ENCODE data around the gene MRRF.
A peak's percentile ranks its signal among the peaks of the same experiment; 100 is the strongest.

Gene MRRF

DNA sequence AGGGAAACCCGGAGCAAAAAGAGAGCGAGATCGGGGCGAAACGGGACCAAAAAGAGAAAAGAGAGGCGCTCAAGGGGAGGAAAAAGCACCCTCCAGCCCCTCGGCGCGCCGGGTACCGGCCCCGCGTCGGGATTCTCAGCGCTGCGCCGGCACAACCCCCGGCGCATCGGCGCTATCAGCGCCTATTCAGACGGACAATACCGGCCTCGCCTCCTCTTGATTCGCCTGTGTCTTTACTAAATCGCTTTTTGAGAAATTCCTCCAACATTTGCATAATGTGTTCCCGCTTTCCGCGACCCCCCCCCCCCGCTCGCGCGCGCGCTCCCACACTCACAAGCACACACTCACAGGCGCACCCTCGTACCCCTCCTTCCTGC lies 36.5 kb upstream of the MRRF start:
- DNase-seq (ENCODE audit: extremely low read depth in 1 of 2, low read depth in 1 of 2) = no peak

DNA sequence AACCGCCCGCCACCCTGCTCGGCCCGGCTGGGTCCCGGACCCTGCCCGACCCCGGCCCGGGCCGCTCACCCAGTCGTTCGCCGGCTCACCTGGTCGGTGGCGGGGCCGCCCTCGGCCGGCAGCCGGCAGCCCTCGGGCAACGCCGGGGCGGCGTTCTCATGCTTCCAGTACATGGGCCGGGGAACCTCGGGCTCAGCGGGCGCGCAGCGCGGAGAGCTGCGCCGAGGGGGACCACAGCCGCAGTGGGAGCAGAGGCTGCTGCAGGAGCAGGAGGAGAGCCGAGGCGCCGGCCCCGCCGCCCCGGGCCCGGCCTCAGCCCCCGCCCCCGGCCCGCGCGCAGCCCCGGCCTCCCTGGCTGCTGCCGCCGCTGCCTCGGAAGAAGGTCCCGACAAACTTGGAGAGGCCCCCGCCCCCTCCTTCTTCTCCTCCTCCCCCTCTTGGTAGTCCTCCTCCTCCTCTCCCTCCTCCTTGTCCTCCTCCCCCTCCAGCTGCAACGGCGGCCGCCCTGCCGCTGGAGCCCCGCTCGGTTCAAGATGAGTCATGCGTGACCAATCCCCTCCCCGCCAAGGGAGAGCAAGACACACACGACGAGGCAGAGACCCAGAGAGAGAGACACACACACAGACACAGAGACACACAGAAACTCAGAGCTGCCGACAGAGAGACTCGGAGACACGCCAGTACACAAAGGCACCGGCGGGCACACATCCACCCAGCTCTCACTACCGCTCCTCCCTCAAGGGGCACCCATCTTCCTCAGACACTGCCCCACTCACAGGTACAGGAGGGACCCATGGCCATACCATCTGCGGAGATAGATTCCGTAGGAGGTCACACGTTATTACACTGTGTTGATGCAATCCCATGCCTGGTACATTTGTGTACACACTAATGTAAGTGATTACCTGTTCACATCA lies 35.9 kb upstream of the MRRF start, which contains the start of gene LHX6:
Gene LHX6, minus strand, starts transcription at position 390 of the 917 bp plus-strand sequence. Its CDS starts 217 bp downstream, at position 173.
- DNase-seq (ENCODE audit: extremely low read depth in 1 of 2, low read depth in 1 of 2) = no peak

DNA sequence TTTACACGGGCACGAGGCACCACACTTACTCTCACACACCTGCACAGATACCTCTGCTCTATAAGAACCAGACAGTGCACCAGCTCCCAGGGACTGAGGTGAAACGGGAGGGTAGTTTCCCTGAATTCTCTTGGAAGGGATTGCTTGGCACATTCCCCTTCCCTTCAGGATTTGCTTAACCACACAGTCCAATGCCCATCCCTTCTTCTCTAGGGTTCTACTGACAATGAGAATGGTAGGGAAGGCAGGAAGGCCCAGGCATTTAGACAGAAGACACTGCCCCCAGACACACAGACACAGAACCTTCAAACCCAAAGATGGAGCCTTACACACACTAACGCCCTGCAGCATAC lies 35.2 kb upstream of the MRRF start:
- DNase-seq (ENCODE audit: extremely low read depth in 1 of 2, low read depth in 1 of 2) = no peak

DNA sequence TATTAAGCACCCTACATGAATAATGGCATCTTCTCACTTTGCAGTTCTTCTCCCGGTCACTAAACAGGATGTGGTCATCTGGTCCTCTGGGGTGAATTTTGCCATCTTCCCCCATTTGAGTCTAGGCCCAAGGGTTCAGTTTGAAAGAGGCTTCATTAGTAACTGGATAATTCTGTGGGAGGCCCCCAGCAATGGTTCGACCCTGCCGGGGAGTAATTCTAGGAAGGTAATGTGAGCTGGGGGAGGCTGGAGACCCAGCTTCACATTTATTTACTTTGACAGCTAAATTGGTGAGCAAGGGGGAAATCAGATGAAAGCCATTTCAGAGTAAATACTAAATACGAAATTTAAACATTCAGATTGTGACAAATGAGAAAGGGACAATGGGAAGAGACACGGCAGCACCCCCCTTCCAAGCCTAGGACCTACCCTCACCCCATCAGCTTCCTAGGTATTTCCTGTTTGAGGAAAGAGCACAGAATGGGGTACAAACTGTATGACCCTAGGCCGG lies 31.8 kb upstream of the MRRF start:
- no peak for DNase-seq (ENCODE audit: extremely low read depth in 1 of 2, low read depth in 1 of 2)

DNA sequence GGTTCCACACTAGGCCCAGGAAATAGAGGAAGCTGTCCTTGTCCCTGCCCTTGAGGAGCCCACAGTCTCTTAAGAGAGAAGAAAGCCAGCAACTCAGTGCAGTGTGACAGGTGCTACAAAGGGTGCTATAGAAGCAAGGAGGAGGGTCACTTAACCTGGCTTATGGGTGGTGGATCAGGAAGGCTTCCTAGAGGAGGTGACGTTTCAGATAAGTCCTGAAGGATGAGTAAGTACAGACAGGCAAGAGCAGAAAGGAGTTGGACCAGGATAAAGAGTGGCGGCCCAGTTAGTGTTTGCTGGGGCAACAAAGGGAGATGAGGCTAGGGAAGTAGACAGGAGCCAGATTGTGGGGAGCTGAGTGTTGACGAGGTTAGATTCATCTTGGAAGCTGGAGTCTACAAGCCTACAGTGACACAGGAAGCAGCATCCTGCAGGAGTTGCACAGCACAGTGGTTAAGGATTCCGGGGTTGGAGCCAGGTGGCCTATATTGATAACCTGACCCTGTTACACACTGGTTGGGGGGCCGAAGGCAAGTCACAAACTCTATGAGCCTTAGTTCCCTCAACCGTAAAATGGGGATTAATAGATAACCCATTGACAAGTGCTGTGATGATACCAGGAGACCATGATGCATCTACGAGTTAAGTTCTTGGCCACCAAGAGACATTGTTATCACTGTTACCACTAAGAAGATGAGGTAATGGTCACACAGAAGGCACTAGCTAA lies 30.5 kb upstream of the MRRF start:
- no peak for DNase-seq (ENCODE audit: extremely low read depth in 1 of 2, low read depth in 1 of 2)

DNA sequence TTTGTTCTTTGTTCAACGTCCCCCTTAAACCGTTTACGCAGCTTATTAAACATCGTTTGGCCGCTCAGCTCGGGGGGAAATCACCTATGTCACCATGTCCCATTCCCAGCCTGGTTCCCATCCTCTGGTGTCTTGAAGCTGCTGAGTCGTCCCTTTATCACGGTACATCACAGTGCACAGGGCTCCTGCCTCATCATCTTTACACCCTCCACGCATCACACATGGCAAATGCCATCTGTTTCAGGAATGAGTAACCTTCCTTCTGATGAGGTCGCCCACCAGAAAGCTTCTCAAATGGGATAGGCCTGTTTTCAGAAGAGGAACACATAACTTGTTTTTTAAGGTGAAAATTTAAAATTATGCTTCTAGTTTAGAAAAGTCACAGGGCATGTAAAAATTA lies 28.0 kb upstream of the MRRF start:
- no peak for DNase-seq (ENCODE audit: extremely low read depth in 1 of 2, low read depth in 1 of 2)

DNA sequence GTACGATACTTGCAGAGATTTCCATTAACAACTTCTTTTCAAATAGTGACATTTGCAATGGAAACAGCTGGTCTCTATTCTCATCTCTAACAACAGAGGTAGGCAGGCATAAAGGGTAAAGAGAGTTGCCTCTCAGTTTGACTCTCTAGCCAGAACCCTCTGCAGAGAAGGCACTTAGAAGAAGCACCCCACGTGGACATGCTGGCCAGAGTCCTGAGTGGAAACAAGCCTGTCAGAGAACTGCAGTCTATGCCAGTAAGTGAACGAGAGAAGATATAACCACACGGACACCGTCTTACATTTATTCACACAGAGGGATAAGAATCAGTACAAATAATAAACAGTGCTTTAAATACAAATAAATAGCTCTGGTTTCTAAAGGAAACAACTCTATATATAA lies 25.0 kb upstream of the MRRF start:
- no peak for DNase-seq (ENCODE audit: extremely low read depth in 1 of 2, low read depth in 1 of 2)

DNA sequence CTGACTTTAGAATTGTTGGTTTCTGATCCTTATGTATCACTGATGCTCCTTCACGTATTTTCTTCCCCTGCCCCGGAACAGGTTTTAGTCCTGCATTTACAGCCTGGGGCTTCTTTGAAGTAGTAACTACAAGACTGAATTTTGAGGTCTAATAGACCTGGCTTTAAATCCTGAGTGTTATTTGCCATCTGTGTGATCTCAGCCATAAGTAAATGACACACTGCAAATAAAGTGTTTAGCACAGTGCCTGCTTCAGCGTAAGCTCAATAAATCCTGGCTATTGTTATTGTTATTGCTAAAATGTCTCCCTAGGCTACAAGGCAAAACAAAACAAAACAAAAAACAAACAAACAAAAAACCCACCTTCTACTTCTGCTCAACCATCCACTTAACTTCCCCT lies 20.3 kb upstream of the MRRF start:
- no peak for DNase-seq (ENCODE audit: extremely low read depth in 1 of 2, low read depth in 1 of 2)

DNA sequence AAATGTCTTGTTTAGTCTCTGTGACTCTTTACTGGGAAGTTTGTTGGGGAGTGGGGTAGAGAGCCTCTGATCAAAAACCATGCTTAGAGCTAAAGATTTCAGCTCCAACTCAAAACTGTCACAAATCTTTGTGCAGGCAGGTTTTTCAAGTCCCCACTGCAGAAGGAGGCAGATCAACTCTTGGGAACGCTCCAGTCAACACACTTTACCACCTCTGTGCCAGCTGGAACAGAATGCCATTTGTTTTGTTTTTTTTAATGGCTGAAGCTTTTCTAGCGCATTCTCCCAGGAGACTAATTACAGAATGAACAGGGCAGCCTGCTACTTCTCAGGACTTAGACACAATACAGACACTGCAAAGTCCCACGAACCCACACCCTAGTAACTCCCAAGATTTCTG lies 18.0 kb upstream of the MRRF start:
- DNase-seq (ENCODE audit: extremely low read depth in 1 of 2, low read depth in 1 of 2) = no peak

DNA sequence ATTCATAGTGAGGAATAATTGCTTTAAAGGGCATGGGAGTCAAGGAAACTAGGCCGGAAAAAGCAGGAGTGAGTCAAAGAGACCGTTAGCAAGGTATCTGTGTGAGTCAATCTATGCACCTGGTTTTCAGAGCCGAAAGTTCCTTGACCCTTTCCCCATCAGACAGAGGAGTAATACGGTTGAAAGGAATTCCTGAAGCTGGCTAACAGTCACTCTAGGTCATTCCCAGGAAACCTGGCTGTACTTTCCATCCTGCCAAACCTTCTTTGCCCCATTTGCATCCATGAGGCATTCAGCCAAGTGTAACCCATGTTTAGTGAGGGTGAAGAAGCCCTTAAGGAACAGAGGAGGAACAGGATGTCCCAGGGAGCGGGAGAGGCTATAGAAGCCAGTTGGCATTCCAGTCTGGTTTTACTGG lies 16.2 kb upstream of the MRRF start:
- no peak for DNase-seq (ENCODE audit: extremely low read depth in 1 of 2, low read depth in 1 of 2)

DNA sequence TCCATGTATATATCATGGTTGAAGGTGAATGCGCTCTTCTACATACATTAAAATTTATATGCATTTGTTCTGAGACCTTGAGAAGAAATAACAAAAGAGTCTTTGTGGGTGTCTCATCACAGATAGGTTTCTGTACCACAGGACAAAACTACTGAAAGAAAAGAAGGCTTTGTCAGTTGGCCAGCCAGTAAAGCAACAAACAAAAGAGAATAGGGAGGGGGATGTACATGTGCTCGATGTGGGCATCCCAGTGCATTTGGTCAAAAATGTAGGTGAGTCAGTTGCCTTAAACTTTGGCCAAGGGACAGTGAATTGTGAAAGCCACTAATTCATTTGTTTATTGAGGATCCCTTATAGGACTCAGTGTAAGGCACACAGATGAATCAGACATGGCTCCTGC lies 13.3 kb upstream of the MRRF start:
- DNase-seq (ENCODE audit: extremely low read depth in 1 of 2, low read depth in 1 of 2) = no peak

DNA sequence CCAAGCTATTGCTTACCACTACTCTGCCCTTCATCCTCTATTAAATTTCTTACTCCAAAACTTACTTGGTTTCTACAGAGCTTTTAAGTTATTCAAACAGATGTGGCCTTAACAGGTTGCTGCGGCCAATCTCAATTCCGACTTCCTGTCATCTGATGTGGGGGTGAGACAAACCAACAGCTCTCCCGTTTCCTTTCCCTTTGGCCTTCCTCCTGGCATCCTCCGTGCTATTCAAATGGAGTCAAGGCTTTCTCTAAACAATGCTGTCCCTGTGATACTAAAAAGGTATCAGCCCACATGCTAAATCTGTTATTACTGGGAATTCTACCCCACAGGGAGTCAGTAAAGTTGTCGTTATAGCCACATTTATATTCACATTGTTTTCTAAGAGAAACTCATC lies 11.9 kb upstream of the MRRF start:
- DNase-seq (ENCODE audit: extremely low read depth in 1 of 2, low read depth in 1 of 2) = no peak

DNA sequence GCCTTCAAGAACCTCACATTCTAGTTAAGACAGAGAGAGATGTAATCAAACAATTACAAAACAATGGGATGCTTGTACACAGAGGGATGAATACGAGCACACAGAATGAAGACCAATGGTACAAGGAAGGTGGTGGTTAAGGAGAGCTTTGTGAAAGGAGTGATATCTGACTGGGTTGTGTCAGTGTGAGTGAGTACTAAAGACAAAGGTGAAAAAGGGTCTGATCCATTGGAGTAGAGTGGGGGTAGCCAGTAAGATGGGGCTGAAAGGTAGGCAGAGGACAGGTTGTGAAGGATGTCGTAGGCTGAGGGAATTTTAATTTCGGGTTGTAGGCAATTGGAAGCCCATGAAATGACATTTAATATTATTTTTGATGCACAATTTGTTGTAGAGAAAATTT lies 9.9 kb upstream of the MRRF start:
- DNase-seq (ENCODE audit: extremely low read depth in 1 of 2, low read depth in 1 of 2) = no peak

DNA sequence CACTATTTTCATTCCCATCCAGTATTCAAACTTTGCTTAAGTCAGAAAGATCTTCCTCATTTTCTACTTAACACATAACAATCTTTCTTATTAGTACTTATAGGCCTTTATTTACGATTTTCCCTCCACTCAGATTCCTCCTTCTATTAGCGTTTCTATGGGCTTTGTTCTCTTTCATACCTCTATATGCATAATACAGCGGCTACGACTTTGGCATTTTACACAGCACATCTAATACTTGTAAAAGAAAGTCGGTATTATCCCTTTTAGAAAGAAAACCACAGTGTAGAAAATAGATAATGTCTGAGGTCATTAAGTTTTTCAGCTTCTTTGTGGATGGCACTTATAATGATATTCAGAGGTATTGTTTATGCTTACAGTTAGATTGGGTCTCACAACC lies 8.5 kb upstream of the MRRF start:
- DNase-seq (ENCODE audit: extremely low read depth in 1 of 2, low read depth in 1 of 2) = no peak

DNA sequence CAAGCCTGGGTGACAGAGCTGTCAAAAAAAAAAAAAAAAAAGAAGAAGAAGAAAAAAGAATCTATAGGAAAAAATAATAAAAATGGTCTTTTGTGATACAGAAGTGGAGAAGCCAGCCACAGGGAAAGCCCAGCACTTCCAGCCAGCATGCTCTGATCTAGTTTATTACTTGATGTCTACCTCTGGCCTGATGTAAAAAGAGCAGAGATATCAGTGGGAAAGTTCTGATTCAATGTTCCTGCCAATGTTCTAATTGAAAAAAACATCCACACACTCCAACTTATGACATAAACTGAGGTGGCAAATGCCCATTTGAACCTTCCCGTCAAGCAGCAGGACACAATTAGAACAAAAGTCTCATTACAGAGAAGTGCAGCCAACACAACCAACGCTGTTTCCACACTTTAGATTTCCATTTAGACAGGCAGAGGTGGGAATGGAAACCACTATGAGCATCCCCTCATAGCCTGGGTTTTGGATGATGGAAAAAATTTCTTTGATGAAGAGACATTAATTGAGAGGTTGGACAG lies 5.7 kb upstream of the MRRF start:
- no peak for DNase-seq (ENCODE audit: extremely low read depth in 1 of 2, low read depth in 1 of 2)

DNA sequence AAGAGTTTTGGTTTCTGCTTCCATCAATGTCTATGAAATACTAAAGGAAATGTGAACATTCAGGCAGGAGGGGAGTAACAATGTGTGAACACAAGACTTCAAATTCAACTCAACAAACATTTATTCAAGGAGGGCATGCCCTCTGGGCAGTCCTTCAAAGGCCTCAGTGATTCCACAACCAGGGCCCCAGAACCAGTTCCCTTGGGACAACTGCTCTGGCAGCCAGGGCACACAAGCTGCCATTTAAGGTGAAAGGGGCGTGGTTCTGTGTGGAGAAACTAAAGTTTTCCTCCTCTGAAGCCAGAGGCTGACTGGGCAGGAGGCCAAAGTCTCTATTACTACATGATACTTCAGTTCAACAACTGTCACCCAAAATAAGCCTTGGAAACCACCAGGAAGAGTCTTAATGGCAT lies 3.2 kb upstream of the MRRF start:
- no peak for DNase-seq (ENCODE audit: extremely low read depth in 1 of 2, low read depth in 1 of 2)

DNA sequence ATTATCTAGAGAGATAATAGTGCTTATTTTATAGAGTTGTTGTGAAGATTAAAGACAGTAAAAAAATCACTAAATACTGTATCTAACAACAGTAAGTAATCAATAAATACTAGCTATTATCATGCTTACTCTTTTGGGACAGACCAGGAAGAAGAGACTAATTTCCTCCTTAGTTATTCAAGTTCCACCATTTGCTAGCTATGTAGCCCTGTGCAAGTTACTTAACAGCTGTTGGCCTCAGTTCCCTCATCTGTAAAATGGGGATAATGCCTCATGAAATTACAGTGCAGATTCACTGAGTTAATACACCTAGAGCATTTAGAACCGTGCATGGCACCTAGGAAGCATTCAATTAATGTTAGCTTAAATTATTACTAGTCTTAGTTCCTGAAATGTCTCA lies 2.6 kb upstream of the MRRF start:
- no peak for DNase-seq (ENCODE audit: extremely low read depth in 1 of 2, low read depth in 1 of 2)

DNA sequence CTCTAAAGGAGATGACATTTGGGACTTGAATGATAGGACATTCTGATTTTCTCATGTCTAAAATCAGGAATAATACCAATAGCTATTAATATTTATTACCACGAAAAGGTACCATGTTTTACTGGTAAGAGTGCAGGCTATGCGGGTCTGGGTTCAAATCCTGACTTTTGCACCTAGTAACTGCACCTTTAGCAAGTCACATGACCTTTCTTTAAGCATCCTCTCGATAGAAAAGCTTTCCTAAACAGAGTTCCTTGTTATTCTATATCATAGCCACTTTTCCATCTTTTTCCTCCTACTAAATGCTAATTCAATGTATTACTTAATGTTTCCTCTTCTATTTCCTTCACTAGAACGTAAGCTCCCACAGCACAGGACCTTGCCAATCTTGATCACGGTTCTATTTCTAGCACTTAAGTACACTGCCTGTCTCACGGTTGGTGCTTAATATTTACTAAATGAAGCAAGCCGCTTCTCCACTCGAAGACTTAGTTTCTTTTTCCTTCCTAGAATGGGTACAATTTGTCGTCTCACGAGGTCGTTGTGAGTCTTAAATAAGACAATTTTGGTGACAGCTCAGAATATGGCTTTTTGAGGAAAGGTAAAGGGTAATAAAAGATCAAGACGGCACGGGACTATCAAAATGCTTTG lies 858 bp upstream of the MRRF start:
- no peak for DNase-seq (ENCODE audit: extremely low read depth in 1 of 2, low read depth in 1 of 2)

DNA sequence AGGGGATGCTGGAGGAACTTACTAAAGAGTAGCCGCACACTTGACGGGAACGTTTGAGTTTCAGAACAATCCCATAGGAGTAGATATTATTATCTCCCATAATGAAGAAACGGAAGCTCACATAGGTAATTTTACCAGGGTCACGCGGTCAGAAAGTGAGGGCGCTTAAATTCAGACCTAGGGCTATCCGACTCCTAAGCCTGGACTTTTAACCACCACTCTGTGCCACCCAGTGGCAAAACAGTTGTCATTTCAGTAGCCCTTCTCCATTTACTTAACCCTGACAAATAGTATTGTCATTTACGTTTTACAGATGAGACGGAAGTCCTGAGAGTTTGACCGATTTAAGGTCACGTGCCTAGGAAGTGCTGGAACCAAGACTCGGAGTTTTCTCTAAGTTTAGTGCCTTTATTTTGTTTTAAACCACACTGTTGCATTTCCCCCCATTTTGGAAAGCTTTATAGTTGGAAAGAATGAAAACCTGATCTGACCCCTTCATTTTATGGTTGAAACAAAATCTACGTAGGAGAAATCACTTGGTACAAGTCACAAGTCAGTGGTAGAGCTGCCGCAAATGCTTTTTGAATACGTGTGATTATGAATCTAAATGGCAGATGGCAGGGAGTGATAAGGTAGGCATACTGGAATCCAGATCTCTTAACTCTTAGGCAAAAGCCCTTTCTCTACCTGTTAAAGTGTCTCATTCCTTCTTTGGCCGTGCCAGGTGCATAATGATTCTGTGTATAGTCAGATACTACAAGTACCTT lies 650 bp downstream of the MRRF start:
- peak in 1 of 2 donors; percentile 4 for DNase-seq (ENCODE audit: extremely low read depth in 1 of 2, low read depth in 1 of 2)

DNA sequence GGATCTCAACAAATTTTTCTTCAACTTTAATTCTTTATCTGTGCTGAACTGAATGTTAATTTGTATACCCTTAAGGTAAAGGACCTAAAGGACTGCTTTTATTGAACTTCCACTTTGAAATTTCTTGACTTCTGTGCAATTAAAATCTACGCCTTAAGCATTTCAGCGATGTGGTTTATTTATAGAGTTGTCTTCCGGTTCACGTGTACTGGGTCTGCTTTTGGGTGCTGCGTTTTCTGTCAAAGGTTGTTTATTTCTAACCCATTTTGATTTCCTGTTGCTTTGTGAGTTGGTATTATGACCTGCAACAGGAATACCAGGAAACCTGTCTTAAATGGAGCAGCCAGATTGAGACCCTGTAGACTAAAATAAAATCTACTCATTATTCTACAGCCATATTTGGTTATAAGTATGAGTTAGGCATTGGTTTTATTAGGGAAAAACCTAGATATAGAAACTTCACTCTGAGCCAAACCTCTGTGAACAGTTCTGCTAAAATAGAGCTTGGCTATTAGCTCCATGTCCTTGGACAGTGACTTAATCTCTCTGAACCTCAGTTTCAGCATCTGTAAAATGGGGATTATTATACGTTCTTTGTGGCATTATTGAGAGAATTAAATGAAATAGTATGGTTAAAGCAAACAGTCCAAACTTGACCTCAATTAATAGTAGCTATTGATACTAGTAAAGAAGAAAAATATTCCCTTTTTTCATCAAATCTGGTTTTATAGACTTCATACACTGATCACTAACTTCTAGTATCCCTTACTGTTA lies 3.5 kb downstream of the MRRF start:
- DNase-seq (ENCODE audit: extremely low read depth in 1 of 2, low read depth in 1 of 2) = no peak

All from stimulated activated CD8-positive, alpha-beta memory T cell treated with anti-CD3 and anti-CD28 coated beads, Interleukin-7, amount 100 ng/mL, for 48 hours (primary cell).